Measurements from ENCODE around the gene PIEZO1.

- TF ChIP-seq EZH2 (IDR thresholded peaks at IDR 0.05; ENCODE audit: borderline replicate concordance, low read length) (no peak), CTCF (conservative IDR thresholded peaks at IDR 0.05 in 1 of 2, IDR thresholded peaks at IDR 0.05 in 1 of 2; ENCODE audit: extremely low read depth in 1 of 2, insufficient read depth in 1 of 2, low read depth in 1 of 2, low read length in 2 of 2) (no peak)
Observed at GRCh38 chr16:88752386-88753002, 32.5 kb downstream of the PIEZO1 start.

All from mammary epithelial cell (primary cell).